Stimulated activated CD8-positive, alpha-beta memory T cell treated with anti-CD3 and anti-CD28 coated beads, Interleukin-2, amount 100 ng/mL, for 48 hours (primary cell): ENCODE results near the gene TMEM100.

Experiments
- DNase-seq, 2 donors: peaks; one replicate each; pipeline ENCODE4 v3.0.0-alpha.2; 2020; ENCODE audit warnings: low read depth in 2 of 2

The TMEM100 gene

GRCh38 chr17:55717898-55718735 is 4.5 kb downstream of the TMEM100 start:
- DNase-seq = peak; percentile 38 to 52

- no peak for DNase-seq
These were observed 5.2 kb downstream of the TMEM100 start for GRCh38 chr17:55717432-55717831.

- DNase-seq = no peak
These were observed 11.7 kb downstream of the TMEM100 start for GRCh38 chr17:55710829-55711496.

GRCh38 chr17:55710410-55710809 is 12.3 kb downstream of the TMEM100 start:
- DNase-seq = no peak

GRCh38 chr17:55709984-55710383 is 12.7 kb downstream of the TMEM100 start:
- DNase-seq = no peak

GRCh38 chr17:55709440-55709839 is 13.2 kb downstream of the TMEM100 start:
- DNase-seq = no peak

GRCh38 chr17:55708175-55708974 is 14.3 kb downstream of the TMEM100 start:
- DNase-seq = no peak

- DNase-seq = no peak
These were observed 15.6 kb downstream of the TMEM100 start for GRCh38 chr17:55706808-55707773.

- no peak for DNase-seq
These were observed 16.8 kb downstream of the TMEM100 start for GRCh38 chr17:55705847-55706246.

GRCh38 chr17:55704401-55704800 is 18.3 kb downstream of the TMEM100 start:
- DNase-seq = no peak

GRCh38 chr17:55702150-55702549 is 20.5 kb downstream of the TMEM100 start:
- DNase-seq = no peak

- DNase-seq = no peak
These were observed 23.3 kb downstream of the TMEM100 start for GRCh38 chr17:55699181-55699860.

GRCh38 chr17:55694286-55694910 is 28.3 kb downstream of the TMEM100 start:
- no peak for DNase-seq

- no peak for DNase-seq
These were observed 29.1 kb downstream of the TMEM100 start for GRCh38 chr17:55693254-55694216.

- no peak for DNase-seq
These were observed 30.4 kb downstream of the TMEM100 start for GRCh38 chr17:55692276-55692675.

- DNase-seq = no peak
These were observed 31.0 kb downstream of the TMEM100 start for GRCh38 chr17:55691666-55692065.

GRCh38 chr17:55690105-55690508 is 32.6 kb downstream of the TMEM100 start:
- DNase-seq = no peak

- no peak for DNase-seq
These were observed 33.0 kb downstream of the TMEM100 start for GRCh38 chr17:55689672-55690071.

- DNase-seq = no peak
These were observed 34.6 kb downstream of the TMEM100 start for GRCh38 chr17:55688057-55688456.
